Cortex of kidney (tissue), 1 donor: ENCODE results near the gene KIAA0753.

ENCODE experiments used
- DNase-seq: peaks from one replicate; lab custom pipeline; 2025; lab: John Stamatoyannopoulos, UW

KIAA0753 gene

DNA sequence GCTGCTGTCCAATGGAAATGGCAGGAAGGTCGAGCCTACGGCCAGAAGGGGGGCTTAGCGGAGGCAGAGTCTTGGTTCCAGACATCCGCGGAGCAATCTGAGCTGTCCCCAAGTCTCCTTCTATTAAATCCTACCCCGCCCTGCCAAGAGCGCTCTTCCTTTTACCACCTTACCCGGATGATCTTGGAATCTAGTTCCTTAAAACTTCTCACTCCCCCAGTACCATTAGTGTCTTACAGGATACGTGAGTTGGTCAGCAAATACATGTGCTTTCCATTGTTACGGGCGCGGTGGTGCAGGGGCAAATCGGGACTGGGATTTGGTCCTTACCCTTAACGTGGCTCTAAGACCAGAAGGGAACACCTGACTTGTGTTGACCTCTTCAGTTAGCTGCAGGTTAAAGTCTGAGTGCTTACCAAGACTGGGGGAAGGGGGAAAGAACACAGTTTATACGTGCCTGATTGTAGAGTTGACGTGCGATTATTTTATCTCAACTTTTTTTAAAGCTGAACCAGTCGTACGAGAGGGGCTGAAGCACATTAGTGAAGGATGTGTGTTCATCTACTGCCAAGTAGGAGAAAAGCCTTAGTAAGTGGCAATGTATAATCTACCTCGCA lies 844 bp upstream of the KIAA0753 start:
- DNase-seq = no peak

DNA sequence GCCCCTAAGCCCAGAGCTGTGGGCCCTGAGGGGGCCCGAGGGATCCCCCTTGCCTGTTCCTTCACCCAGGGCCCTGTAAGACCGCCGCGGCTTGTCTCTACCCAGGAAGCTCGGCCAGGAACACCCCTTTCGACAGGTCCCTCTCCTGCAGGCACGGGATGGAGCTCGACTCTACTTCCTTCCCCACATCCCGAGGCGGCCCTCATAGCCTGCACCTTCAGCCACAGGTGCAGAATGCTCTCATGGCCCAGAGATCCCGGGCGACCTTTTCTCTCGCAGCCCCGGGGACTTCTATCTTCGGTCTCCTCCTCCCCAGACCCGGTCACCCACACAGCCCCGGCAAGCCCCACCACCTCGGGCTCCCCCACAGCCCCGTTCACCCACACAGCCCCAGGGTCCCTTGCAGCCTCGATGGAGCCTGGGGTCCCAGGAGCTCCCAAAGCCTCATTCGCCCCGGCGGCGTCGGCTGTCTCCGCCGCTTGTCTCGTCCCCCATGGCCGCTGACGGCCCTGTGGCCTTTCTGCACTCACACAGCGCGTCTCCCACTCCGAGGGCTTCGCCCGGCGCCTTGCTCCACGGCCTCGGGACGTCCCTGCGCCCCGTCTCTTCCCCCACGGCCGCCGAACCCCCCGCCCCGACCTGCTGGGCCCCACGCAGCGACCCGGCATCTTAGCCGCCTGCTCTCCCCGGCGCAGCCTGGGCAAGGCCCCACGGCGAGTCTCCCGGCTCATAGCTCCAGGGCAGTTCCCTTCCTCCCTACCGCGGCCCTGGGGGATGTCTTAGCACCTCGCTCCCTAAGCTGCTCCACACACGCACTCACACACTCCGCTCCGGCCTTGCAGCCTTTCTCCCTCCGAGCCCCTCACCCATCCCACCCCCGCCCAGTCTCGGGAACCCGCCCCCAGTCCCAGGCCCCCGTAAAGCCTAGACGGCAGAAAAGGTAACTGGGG lies 650 bp downstream of the KIAA0753 start:
- DNase-seq = no peak

DNA sequence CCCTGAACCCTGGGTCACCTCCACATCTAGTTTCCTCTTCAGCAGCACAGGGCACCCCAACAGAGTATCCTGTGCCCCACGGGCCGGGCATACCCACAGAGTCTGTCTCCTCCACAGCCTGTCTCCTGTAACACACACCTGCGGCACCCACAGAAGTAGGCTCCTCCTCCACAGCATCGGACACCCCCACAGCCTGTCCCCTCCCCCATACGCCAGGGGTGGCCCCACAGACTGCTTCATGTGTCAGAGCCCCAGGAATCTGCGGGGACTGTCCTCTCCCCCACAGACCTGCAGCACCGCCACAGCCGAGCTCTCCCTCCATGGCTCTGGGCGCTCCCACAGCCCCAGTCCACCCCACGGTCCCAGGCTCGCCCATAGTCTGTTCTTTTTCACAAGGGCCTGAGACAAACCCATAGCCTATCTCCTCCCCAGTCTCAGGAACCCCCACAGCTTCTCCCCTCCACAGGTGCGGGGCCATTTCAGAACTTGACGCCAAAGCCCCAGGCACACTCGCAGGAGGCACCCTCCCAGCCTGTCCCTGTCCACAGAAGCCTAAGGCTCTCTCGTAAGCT lies 1.4 kb downstream of the KIAA0753 start:
- no peak for DNase-seq

DNA sequence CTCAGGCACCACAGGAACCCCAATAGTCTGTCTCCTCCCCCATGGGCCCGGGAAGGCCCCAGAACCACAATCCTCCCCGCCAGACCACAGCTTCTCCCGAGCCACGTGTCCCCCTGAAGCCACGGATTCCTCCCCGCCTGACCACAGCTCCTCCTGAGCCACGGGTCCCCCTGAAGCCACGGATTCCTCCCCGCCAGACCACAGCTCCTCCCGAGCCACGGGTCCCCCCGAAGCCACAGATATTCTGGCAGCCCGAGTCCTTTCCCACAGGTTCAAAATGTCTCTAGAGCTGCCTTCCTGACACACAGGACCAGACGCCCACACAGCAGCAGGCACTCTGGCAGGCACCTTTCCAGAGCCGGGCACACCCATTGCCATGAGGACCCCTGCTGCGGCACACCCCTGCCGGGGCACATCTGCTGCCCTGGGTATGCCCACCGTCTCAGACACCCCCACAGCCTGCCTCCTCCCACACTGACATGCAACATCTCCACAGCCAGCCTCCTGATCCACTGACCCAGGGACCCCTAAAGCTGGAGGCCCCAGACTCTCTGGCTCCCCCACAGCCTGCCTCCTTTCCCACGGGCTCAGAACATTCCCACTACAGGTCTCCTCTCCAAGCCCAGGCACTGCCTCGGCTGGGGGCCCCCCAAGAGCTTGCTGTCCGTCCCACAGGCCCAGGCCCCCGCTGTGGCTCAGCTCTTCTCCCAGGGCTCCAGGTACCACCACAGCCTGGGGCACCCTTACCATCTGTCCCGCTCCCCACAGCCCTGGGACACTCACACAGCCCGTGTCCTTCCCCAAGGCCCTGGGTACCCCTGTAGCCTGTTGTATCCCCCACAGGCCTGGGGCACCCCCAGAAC lies 2.2 kb downstream of the KIAA0753 start:
- DNase-seq = no peak

DNA sequence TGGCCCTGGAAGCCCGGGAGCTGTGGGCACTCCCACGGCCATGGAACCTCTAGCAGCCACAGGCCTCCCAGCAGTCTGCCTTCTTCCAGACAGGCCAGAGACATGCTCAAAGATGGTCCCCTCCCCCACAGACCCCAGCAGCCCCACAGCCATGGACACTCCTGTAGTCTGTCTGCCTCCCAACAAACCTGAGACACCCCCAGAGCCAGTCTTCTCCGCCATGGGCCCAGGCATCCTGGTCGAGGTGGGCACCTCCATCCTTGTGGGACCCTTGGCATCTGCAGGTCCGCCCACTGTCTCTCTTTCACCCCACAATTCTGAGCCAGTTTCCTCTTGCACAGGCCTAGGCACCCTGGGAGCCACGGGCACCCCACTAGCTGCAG lies 3.1 kb downstream of the KIAA0753 start:
- DNase-seq = no peak

DNA sequence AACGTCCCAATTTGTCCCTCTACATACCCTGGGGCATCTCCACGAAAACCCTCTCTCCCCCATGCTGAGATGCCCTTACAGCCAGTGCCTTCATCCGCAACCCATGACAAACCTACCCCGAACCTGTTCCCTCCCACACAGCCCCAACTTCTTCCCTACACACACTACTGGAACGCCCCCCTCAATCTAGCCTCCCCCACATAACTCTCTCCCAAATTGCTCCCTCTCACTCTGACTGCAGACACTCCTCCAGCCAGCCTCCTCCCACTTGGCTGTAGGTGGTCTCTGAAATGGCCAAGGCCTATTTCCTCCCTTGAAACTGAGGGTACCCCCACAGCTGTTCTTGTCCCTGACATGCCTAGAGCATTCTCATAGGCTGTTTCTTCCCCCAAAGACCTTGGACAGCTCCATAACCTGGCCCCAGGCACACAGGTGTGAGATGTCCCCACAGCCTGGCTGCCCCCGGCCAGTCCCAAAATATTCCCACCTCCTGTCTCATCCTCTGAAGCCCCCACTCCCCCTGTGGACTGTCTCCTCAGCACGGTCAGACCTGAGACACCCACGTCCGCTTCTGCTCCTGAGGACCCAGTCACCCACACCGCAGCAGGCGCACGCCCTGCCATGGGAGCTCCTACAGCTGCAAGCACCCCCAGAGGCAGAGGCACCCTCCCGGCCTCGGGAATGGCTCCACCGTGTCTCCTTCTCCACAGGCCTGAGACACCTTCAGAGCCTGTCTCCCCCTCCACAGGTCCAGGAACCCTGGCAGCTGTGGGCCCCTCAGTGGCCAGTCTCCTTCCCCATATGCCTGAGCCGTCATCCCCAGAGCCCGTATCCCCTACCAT lies 3.7 kb downstream of the KIAA0753 start:
- DNase-seq = no peak

DNA sequence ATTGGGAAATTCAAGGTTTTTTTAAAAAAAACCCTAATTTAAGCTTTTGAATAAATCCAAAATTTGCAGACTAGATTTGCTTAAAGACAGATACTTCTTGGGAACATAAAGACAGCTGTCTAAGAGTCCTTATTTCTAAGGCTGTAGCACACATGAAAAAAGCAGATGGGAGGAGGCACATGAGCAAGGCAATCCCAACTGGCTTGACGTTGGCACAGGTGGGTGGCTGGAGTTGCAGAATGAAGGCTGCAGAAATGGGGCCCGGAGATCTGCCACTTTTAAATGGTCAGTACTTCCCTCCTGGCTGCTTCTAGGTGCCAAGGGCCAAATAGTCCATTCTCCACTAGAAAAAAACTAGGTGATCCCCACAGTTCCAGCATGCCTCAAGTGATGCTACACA lies 4.4 kb downstream of the KIAA0753 start:
- DNase-seq = no peak

DNA sequence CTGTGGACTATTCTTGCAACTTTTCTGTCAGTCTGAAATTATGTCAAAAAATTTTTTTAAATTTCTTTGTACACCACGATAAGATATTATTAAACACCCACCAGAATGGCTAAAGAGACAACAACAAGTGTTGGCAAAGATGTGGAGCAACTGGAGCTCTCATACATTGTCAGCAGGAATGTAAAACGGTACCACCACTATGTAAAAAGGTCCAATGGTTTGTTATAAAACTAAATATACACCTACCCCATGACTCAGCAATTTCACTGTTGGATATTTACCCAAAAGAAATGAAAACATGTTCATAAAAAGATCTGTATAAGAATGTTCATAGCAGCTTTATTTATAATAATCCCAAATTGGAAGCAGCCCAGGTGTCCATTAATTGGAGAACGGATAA lies 7.2 kb downstream of the KIAA0753 start:
- no peak for DNase-seq

DNA sequence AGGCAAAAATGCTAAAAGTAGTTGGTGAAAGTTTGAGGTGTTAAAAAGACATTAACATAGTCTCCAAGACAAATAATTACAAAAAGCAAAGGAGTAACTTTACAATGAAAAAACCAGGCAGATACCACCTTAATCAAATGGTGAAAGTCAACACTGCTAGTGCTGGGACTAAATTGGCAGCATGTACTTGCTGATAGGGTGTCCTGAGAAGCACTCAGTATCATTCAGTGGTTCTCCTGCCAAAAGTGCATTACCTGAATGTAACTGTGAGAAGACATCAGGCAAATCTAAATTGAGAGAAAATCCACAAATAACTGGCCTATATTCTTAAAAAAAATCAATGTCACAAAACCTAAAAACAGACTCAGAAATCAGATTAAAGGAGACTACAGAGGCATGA lies 8.0 kb downstream of the KIAA0753 start:
- no peak for DNase-seq

DNA sequence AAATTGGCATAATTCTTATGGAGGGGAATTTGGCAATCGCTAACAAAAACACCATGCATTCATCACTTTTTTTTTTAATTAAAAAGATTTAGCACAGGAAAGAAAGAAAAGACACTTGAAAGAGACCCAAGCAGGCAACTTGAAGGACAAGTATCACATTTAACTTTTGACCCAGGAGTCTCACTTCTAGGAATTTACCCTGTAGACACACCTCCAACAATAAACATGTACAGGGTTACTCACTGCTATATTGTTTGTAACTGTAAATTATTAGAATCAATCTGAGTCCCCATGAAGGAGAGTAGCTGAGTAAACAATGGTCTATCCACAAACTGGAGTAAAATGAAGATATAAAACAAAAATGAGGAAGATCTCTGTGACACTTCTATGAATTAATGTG lies 10.1 kb downstream of the KIAA0753 start:
- DNase-seq = no peak

DNA sequence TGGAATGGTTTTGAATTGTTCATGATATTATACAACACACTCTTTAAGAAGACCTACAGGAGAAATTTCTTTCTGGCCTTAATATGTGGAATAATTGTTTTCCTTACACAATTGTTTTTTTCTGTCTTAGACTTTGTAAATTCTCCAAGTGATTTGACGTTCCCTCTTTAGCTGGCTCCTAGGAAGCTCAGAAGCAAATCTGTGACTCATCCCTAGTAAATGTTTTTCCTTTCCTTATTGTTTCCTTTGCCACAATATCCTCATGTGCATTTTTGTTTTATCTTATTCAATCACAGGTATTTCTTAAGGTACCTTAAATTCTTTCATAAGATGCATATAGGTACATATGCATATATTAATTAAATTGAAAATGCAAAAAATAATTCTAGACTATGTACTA lies 13.5 kb downstream of the KIAA0753 start:
- DNase-seq = no peak

DNA sequence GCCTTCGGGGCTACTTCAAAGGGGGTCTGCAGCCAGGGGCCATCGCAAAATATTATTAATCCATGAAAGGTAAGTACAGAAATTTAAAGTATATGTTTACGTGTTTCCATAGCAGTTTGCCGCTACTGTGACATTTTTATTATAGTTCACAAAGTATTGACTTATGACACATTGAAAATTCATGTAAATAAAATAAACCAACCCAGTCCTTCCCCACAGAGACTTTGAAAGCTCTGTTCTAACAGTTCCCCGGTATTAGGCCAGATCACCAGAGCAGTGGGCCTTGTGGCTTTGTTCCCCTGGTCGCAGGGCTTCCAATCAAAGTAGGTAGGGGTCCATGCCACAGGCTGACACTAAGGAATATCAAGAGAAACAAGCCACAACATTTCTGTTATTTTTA lies 13.9 kb downstream of the KIAA0753 start:
- DNase-seq = no peak

DNA sequence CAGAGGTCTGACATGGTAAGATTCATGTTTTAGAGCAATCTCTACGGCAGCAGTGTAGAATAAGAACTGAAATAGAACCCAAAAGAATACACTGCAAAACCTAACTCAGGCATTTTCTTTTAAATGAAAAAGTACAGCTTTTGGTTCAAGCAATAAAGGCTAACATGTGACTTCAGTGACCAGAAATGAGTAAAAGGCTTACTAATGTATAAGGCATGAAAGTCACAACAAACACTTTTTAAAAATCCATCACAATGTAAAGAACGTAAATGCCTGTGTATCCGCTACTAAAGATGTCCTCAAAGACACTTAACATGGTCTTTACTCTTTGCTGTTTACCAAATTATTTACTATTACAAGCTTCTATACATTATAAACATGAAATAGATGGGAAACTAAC lies 16.6 kb downstream of the KIAA0753 start:
- DNase-seq = no peak

DNA sequence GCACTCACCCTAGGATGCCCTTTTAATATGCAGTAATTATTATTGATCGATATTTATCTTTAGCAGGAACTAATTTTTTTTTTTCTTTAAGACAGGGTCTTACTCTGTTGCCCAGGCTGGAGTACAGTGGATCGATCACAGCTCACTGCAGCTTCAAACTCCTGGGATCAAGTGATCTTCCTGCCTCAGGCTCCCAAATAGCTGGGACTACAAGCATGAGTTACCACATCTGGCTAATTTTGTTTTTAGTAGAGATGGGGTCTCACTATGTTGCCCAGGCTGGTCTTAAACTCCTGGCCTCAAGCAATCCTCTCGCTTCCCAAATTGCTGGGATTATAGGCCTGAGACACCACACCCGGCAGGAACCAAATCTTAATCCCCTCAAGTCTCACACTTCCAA lies 29.3 kb downstream of the KIAA0753 start:
- no peak for DNase-seq

DNA sequence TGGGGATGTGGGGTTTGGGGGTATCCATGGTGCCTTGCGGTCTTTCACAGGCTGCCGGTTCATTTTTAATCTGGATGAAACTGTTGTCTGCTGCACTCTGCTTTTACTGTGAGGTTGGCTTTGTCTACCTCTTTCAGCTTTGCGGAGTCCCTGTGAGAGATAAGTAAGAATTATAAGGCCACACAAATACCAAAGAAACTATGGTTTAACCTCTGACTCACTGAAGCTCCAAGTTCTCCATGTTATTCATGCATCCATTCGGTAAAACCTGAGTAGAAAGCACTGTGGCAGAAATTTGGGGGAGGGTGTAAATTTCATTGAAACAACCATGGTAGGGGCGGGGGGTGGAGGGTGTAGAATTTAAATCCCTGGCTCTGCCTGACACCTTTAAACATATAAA lies 30.5 kb downstream of the KIAA0753 start:
- no peak for DNase-seq

DNA sequence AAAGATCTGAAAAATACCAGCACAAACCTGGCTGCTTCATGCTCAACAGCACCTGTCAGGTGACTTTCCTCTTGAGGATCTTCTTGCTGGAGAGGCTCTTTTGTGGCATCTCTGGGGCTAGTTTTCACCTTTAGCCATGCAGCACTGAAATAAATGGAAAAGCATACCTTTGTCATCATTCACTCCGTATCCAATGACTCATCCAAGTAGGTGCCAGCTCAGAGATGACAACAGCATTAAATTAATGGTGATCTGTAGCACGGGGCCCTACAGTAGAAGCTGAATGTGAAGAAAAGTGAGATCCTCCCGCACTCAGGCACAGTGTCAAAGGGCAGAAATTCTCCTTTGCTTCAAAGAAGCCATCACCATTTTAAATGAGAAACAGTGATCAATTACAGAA lies 32.2 kb downstream of the KIAA0753 start:
- DNase-seq = no peak

DNA sequence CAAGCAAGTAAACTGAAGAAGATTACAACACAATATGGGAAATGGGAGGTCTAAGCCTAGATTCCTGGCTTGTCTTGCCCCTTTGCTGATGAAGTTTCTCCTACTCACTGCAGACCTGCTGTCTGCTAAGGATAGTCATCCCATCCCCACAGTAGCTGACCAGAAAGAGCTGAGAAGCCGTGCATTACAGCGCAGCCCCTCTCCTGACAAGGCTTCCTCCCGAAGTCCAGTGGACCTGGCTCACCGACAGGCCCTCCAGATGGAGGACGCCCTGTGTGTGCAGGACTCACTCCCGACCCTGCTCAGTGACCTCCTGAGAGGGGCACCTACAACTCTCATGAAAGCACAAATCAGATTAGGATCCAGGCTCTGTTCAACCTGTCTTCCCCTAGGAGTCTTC lies 35.4 kb downstream of the KIAA0753 start:
- no peak for DNase-seq

DNA sequence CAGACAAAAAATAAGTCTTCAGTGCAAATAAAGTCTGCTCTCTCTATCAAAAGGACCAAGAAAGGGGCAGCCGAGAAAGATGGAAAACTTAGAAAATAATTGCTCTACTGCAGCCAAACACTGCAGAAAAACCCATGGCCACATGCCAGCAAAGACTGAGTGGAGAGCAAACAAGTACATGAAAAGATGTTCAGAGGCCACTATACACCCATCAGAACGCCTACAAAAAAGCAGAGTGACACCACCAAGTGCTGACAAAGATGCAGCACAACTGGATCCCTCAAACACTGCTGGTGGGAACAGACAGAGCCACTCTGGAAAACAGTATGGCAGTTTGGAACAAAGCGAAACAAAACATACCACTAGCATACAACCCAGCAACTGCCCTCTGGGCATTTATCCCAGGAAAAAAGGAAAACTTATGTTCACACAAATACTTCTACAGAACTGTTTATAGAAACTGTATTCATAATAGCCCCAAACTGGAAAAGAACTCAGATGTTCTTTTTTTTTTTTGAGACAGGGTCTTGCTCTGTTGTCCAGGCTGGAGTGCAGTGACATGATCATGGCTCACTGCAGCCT lies 36.7 kb downstream of the KIAA0753 start:
- no peak for DNase-seq

DNA sequence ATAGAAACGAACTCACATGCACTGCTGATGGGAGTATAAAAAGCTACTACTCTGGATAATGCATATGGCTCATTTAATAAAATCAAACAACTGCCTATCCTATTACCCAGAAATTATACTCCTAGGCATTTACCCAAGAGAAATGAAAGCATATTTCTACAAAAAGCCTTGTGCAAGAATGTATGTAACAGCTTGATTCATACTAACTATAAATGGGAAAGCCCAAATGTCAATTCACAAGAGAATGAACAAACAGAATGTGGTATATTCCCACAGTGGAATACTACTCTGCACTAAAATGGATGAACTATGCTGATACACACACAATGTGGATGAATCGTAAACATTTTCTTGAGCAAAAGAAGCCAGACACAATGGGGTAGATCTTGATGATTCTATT lies 38.4 kb downstream of the KIAA0753 start:
- no peak for DNase-seq

DNA sequence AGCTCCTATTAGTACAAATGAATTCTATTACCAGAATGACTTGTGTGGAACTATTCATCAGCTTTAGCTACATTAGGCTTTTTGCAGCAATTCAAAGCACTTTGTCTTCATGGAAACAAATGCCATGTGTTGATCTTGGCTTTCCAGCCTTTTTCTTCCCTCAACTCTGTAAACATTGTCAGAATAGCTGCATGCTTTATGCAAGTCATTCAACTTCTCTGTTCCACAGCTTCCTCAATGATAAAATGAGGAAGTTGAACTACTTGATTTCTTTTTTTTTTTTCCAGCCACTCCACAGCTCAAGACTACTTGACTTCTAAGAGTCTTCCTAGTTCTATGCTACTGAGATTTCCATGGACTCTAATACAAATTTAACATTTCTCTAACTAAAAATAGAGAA lies 41.1 kb downstream of the KIAA0753 start:
- DNase-seq = no peak

DNA sequence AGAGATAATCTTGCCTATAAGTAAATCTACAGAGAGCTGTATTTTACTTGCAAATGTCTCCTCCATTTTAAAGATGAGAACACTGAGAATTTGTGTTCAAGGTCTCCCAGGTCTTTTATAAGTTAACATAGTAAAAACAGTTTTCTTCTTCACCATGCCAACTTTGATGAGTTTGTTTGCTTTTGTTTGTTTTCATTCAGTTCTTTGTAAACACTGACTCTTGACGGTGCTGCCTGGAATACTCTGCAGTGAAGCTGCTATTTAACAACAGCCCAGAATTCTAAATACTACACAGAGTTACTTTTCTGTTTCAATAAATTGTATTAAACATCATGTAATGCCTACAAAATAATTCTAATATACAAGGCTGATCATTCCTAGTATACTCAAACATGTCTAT lies 42.8 kb downstream of the KIAA0753 start:
- no peak for DNase-seq
